D341Med (cell line): Measurements from ENCODE around the gene RAI1.

Source experiments
- DNase-seq: peaks from one replicate; pipeline ENCODE4 v3.0.0; 2012; ENCODE audit warnings: low spot score

The RAI1 gene

DNA sequence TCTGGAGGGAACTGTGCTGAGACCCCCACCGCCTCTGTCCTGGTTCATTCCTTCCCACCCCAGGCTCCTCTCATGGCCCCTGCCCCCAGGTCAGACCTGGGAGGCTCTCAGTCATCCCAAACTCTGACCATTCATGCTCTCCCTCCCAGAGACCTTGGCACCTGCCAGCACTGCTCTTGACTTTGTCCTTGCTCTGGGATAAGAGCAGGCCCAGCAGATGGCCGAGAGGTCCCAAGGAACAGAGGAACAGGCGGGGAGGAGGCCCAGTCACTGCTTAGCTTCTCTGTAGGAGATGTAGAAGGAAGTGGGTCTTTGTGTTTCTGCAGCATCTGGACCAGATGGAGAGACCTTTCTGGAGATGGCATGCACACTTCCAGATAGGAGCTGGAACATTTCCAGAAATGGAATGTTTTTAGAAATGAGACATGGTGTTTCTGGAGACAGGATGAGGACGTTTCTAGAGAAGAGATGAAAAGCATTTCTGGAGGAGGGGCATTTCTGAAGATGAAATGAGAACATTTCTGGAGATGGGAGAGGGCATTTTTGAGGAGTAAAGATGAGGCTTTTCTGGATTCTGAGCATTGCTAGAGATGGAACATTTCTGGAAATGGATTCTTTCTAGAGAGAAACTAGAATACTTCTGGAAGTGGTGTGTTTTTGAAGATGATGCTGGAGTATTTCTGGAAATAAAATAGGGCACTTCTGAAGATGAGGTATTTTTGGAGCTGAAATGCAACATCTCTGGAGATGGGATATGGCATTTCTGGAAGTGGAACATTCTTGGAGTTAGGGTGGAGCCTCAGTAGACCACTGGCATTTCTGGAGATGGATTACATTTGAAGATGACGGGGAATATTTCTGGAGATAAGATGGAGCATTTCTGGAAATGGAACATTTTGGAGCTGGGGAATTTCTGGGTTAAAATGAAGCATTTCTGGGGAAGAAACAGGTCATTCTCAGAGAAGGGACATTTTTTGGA is 55.2 kb downstream of the RAI1 start:
- no peak for DNase-seq

- no peak for DNase-seq
Measured at GRCh38 chr17:17737961-17738894, 57.0 kb downstream of the RAI1 start.

GRCh38 chr17:17738901-17739300 is 57.6 kb downstream of the RAI1 start:
- no peak for DNase-seq

DNA sequence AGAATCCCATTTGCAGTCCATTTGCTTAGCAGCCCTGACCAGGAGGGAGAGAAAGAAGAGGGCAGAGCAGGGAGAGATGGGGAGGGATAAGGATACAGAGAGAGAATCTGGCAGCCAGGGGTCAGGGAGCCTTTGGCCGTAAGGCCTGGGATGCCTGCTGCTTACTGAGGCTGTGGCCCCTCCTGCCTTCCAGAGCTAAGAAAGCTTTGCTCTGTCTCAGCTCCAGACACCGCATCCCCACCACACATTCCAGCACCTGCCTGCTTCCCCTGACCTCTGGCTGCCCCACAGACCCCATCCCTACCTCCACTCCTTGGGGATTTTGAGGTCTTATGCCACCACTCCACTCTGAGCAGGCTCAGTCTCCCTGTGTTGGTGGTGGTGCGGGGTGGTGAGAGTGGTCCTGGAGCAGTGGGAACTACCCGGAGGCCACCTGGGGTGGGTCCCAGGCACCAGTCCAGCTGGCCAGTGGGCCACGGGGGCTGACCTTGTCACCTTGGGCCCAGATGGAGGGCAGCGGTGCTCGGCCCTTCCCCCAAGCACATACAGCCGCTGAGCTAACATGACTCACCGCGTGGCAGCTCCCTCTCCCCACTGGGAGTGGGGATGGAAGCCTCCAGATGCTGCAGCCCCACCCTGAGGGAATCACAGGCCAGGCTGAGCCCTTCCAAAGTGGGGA is 58.3 kb downstream of the RAI1 start:
- peak; percentile 47 for DNase-seq

- DNase-seq, result no peak
Measured at GRCh38 chr17:17740615-17741348, 59.5 kb downstream of the RAI1 start.

DNA sequence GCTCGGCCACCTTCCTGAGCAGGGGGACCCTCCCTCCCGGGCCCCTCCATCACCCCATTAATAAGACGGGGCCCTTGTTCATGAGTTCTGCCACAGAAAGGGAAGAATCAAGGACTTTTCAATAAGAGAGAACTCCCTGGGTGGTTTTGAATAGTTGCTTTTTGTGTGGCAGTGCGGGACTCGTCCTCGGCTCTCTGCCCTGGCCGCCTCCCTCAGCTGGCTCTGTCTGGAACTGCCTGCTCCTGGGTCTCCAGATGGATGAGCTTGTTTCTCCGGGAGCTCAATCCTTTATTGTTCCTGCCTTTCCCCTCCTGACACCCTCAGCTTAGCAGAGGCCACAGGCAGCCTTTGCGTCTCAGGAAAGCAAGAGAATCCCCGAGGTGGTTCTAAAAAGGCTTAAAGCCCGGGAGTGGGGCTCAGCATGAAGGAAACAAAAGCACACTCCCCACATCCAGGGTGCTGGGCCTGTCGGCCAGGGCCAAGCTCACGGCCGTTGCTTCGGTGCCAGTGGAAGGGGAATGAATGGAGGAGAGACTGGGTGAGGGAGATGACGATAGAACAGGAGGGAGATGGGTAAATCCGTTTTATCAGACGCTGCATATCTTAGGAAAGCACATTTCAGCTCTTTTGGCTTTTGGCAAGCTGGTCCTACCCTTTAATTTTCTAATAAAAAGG is 60.2 kb downstream of the RAI1 start:
- DNase-seq, result peak; percentile 71

- DNase-seq, result no peak
Measured at GRCh38 chr17:17742133-17742621, 60.9 kb downstream of the RAI1 start.

- DNase-seq, result no peak
Measured at GRCh38 chr17:17742688-17743390, 61.6 kb downstream of the RAI1 start.

DNA sequence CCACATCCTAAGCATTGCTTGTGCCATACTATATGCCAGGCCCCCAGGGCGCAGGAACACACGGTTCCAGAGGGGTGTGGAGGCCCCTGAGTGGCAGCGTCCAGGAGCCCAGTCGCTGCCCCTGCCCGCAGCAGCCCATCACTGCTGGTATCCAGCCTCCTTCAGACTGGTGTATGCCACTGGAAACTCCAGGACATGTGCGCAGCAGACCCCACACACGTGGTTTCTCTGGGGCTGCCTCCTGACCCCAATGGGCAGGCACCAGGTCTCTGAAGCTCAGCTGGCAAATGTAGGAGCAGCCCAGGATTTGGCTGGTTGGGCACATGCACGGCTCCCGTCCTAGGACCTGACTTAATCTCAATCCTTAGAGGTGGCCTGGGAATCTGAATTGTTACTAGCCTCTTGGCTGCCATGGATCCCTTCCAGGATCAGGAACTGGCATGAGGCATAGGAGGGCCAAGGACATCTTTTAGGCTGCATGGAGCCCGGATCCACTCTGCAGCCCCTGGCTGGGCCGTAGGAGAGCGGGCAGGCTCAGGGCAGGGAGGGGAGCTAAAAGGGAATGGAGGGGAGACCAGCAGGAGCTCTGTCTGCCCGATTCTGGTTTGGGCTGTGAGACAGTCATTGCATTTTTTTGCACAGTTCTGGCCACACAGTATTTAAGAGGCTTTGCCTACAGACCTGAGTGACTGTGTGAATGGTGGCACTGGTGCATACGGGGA is 62.3 kb downstream of the RAI1 start:
- DNase-seq, result no peak

GRCh38 chr17:17744116-17744515 is 62.9 kb downstream of the RAI1 start:
- DNase-seq, result no peak

DNA sequence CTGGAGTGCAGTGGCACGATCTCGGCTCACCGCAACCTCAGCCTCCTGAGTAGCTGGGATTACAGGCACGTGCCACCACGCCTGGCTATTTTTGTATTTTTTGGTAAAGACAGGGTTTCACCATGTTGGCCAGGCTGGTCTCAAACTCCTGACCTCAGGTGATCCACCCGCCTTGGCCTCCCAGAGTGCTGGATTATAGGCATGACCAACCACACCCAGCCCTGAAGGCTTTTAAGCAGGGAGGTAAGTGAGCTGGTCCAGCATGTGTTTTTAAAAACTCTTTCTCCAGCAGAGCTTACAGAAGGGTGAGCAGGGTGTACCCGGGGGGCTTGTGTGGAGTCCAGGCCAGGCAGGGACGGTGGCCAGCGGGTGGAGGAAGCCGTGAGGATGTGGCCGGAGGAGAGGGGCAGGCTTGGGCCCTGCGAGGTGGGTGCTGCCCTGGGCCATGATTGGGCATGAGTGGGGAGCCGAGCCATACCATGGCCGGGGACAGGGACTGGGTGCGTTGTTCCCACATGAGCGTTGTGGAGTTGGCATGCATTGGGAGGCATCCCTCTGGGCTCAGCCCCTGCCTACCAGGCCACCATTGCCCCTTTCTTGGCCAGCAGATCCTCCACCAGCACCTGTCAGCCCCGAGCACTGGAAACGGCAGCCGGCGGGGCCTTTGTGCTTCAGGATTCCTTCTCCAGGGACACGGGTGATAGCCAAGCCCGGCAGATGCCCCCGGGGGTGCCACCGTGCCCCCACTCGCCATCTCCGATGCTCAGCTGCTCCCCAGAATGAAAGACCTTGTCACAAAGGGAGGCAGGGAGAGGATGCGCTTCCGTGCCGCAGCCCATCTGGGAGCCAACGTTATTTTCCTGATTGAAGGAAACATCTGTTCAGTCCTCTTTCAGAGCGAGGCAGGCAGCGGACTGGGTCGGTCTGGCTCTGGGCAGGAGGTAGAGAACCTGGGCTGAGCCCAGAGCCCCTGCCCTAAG is 64.5 kb downstream of the RAI1 start:
- no peak for DNase-seq

- no peak for DNase-seq
Measured at GRCh38 chr17:17748179-17748578, 66.9 kb downstream of the RAI1 start.

DNA sequence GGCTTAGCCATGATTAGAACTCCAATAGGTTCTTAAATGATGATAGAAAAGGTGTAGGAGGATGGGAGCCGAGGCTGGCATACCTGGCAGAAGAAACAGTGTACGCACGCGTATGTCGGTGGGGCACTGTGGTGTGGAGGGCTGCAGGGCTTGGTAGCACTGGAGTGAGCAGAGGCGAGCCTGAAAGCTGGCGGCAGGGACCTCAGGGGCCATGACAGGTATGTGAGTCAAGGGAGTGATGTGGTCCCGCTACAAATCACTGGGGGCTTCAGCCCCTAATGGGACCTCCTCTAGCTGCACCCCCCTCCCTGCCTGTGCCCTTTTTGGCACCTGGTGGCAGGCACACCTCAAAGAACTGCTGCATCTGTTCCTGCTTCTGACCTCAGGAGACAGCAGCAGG is 67.3 kb downstream of the RAI1 start:
- DNase-seq, result no peak

GRCh38 chr17:17749025-17749772 is 67.9 kb downstream of the RAI1 start:
- DNase-seq, result peak; percentile 77

DNA sequence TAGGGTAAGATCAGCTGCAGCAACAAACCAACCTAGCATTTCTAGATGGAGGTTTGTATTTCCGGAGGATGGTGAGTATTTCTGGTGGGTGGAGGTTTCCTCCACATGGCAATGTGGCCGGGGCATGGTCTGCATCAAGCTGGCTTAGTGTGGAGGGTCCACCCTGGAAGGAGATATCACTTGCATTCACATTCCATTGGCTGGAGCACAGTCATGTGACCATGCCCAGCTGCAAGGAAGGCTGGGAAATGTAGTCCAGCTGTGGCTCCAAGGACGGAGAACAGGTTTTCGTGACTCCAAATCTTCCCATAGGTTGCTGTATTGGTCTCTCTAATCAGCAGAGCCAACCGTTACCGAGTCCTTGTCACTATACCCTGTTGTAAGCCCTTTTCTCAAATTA is 68.7 kb downstream of the RAI1 start:
- no peak for DNase-seq

- DNase-seq, result no peak
Measured at GRCh38 chr17:17750881-17751280, 69.6 kb downstream of the RAI1 start.

- no peak for DNase-seq
Measured at GRCh38 chr17:17751489-17752088, 70.3 kb downstream of the RAI1 start.
